GM19328 (cell line): Measurements from ENCODE around the gene DDX53.

Experiments
- ATAC-seq: cut with Tn5 transposase; IDR thresholded peaks from one replicate; pipeline ENCODE4 v1.9.1; 2021; ENCODE audit warnings: mild to moderate bottlenecking, moderate library complexity; ENCODE audit not compliant: unreplicated experiment

Gene DDX53

GRCh38 chrX:22999696-23000223 lies at the start of gene DDX53:
TSS of gene DDX53 (plus strand) at chrX:22999960. CDS start at chrX:23000058, 98 bp downstream.
- no peak for ATAC-seq

GRCh38 chrX:22950269-22951266 lies 49.2 kb upstream of the DDX53 start:
- ATAC-seq = no peak

GRCh38 chrX:22952010-22952409 lies 47.8 kb upstream of the DDX53 start:
- no peak for ATAC-seq

GRCh38 chrX:22958250-22958649 lies 41.5 kb upstream of the DDX53 start:
- ATAC-seq = no peak

DNA sequence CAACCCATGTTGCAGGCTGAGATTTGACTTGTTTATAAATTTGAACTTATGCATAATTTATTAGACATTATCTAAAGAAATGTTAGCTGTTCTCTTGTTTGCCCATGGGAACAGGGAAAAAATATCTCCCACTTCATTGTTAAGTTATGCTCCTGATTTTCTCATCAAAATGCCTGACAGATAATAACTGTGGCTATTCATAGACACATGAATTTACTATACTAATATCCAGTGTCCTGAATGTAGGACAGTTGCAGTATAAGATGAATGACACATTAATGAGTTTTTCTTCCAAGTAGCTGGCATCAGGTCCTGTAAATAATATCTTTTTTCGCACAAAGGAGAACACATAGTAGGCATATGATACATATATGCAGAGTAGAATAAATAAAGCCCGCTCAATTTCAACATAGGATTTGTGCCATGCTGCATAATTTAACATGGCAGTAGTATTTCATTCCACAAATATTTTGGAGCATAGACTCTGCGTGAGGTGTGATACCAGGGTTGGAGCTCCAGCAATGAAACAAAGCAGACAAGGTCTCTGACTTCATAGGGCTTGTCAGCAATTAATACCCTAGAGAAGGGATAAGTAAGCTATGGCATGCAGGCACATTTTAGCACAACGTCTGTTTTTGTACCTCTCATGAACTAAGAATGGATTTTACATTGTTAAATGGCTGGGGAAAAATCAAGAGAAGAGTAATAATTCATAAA lies 40.4 kb upstream of the DDX53 start:
- ATAC-seq = no peak

GRCh38 chrX:22963196-22963595 lies 36.6 kb upstream of the DDX53 start:
- no peak for ATAC-seq

DNA sequence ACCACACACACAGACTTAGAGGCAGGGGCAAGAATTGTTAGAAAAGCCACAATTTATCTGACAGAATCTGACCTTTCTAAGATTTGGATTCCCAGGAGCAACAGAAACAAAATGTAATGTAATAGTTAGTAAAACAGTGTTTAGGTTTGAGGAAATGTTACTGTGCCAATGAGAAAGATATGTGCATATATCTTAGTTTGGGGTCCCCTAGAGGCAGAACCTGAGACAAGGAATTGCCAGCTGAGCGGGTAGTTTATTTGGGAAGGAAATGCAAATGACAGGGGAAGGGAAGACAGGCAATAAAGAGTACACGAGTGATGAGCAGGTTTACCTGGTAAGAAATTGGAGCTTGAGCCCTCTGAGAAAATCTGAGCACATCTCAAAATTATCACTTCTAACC lies 31.3 kb upstream of the DDX53 start:
- ATAC-seq = no peak

DNA sequence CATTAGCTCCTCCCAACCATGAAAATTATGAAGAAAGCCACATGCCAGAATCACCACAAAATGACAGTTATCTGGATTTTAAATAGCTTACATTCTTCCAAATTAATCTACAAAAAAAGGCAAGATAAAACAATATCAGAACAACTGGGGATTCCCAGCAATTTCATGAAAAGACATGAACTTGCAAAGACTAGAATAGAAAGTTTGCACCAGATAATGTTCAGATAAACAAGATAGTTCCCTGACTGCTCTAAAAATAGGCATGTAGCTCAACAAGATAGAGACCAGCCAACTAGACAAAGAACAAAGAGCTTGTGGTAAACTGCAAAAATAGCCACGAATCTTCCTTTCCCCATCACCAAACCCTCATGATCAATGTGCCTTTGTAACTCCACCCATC lies 30.3 kb upstream of the DDX53 start:
- ATAC-seq = no peak

DNA sequence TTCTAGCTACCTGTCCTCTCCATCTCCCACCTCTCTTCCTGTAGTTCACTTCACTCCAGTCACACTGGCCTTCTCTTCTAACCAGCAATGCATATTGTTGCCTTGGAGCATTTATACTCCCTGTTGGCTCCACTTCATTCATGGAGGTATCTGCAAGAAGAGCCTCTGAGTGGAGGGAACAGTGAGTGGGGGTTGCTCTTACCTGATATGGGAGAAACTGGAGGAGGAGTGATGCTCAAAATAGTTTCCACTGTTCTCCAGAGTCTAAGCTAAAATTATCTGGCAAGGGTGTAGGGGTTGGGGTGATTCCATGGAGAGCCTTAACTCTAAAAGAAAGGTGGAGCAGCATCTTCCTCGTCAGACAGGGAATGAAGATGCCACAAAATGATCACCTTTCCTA lies 28.9 kb upstream of the DDX53 start:
- no peak for ATAC-seq

- ATAC-seq = no peak
Observed at GRCh38 chrX:22974616-22975015, 25.1 kb upstream of the DDX53 start.

- no peak for ATAC-seq
Observed at GRCh38 chrX:22975786-22976185, 24.0 kb upstream of the DDX53 start.

DNA sequence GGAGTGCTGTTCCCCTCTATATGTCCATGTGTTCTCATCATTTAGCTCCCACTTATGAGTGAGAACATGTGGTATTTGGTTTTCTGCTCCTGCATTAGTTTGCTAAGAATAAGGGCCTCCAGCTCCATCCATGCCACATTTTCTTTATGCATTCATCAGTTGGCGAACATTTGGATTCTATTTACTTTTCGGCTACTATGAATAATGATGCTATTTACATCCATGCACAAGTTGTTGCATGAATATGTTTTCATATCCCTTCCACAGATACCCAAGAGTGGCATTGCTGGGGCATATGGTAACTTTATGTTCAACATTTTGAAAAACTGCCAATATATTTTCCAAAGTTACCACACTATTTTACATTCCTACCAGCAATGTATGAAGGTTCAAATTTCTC lies 13.8 kb upstream of the DDX53 start:
- ATAC-seq = no peak

GRCh38 chrX:22987452-22987851 lies 12.3 kb upstream of the DDX53 start:
- no peak for ATAC-seq

GRCh38 chrX:23003116-23003515 lies 3.4 kb downstream of the DDX53 start:
- ATAC-seq = no peak

DNA sequence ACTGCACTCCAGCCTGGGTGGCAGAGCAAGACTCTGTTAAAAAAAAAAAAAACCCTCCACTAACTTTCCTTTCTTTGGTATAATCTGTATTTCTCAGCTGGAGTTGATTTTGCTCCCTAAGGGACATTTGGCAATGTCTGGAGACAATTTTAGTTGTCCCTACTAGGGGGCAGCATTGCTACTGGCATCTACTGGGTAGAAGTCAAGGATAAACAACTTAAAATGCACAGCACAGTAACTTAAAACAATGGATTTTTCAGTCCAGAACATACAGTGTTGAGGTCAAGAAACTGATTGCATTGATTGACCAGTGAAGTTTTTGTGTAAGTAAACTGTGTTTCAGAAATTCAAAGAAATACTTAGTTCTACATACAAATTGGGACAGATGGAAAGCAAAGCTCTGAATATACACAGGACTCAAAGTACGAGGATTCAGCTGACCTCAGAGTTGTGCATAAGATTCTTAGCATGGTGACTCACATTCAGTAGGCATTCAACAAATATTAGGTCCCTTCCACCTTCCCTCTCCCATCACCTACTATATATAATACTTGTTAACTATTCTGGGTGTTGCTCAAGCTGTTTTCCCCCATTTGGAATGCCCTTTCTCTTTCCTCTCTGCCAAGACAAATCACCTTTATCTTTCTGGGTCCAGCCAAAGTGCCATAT lies 8.8 kb downstream of the DDX53 start:
- ATAC-seq = no peak

- no peak for ATAC-seq
Observed at GRCh38 chrX:23012162-23012561, 12.4 kb downstream of the DDX53 start.

GRCh38 chrX:23012636-23013035 lies 12.9 kb downstream of the DDX53 start:
- ATAC-seq = no peak

- no peak for ATAC-seq
Observed at GRCh38 chrX:23013366-23013765, 13.6 kb downstream of the DDX53 start.

DNA sequence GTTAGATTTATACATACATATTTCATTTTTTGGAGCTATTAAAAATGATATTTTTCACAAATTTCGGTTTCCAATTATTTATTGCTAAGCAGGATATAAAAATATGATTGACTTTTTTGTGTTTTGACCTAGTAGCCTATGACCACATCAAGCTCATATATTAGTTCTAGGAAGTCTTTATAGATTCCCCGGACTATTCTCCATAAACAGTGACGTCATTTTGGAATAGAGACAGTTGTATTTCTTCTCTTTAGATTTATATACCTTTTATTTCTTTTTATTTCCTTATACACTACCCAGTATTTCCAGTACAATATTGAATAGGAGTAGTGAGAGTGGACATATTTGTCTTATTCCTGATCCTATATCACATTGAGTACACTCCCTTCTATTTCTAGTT lies 31.8 kb downstream of the DDX53 start:
- ATAC-seq = no peak

- no peak for ATAC-seq
Observed at GRCh38 chrX:23035493-23035892, 35.7 kb downstream of the DDX53 start.

GRCh38 chrX:23046443-23046842 lies 46.7 kb downstream of the DDX53 start:
- no peak for ATAC-seq
